ENCODE data around the gene TACSTD2. TPM values are rescaled to one million over a fixed set of nuclear protein-coding genes. Genes with fewer than 3 reads are reported as not detected.

TACSTD2 gene
- total RNA-seq, 1 donor from 2014 or later, result 0.10 TPM

DNA sequence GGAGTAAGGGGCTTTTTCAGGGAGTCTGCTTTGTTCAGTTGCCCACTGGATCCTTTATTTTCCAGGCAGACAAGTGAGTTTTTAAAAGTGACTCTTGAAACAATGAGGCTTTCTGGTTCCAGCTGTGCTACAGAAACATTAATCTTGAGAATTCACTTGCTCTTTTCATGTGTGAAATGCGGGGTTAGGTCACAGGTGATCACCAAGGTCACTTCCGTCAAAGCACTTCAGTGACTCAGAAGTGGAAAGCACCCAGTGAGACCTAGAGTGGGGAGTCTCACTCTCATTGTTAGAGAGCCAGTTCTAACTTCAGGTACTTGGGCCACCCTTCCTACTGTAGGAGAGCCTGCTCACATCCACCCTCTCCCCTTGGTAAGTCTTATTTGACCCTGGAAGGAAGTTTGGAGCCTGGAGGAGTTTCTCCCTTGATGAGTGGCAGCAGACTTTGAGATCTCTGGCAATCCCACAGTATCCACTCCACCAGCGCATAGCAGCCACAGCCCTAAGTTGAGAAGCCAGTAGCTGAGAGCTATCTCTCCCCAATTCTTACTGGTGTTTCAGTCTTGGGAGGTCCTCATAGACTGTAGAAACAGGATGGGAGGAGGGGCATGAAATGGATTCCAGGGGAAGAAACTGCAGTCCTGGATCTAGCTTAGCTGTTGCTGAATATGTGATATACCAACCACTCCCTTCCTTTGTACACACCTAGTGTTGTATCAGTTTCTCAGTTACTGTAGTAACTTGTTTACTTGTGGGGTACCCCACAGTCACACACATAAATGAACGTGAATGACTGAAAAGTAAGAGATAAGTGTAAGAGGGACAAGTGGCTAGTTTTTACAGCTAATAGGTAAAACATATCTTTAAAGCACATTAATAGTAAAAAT is 3.1 kb downstream of the TACSTD2 start:
- no peak overlapping the region for H3K4me3 Mint-ChIP-seq (ENCODE audit: unreplicated experiment)
- no peaks in the 10 kb centered on the region for H3K9me3 Mint-ChIP-seq (ENCODE audit: unreplicated experiment)
- no peak for DNase-seq (ENCODE audit: low spot score)
- TF ChIP-seq, protein P1, sequence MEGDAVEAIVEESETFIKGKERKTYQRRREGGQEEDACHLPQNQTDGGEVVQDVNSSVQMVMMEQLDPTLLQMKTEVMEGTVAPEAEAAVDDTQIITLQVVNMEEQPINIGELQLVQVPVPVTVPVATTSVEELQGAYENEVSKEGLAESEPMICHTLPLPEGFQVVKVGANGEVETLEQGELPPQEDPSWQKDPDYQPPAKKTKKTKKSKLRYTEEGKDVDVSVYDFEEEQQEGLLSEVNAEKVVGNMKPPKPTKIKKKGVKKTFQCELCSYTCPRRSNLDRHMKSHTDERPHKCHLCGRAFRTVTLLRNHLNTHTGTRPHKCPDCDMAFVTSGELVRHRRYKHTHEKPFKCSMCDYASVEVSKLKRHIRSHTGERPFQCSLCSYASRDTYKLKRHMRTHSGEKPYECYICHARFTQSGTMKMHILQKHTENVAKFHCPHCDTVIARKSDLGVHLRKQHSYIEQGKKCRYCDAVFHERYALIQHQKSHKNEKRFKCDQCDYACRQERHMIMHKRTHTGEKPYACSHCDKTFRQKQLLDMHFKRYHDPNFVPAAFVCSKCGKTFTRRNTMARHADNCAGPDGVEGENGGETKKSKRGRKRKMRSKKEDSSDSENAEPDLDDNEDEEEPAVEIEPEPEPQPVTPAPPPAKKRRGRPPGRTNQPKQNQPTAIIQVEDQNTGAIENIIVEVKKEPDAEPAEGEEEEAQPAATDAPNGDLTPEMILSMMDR (IDR thresholded peaks at IDR 0.05; ENCODE audit: unreplicated experiment), result no peak
- H3K36me3 Mint-ChIP-seq (ENCODE audit: low read depth, unreplicated experiment), result no peaks in the 10 kb centered on the region
- peaks cover 15% of the 10 kb centered on the region for H3K27me3 Mint-ChIP-seq (ENCODE audit: unreplicated experiment)
- H3K27ac Mint-ChIP-seq (ENCODE audit: unreplicated experiment), result no peak overlapping the region
- peaks cover 8% of the 10 kb centered on the region for H3K4me1 Mint-ChIP-seq (ENCODE audit: unreplicated experiment)

DNA sequence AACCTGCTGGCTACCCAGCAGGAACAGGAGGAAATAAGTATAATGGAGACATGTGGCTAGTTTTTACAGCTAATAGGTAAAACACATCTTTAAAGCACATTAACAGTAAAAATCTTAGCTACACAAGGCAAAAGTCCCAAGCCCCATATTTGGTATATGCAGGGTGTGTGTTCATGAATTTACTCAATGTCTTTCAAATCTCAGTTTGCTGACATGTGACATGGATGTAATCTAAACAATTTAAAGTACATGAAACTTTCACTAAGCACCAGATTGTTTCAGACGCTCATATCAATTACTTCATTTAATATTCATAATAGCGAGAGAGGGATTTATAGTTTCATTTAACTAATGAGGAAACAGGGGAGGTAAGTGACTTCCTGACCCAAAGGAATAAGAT is 3.9 kb downstream of the TACSTD2 start:
- Mint-ChIP-seq H3K4me1 (ENCODE audit: unreplicated experiment) (peaks cover 8% of the 10 kb centered on the region), H3K27ac (ENCODE audit: unreplicated experiment) (no peak overlapping the region), H3K9me3 (ENCODE audit: unreplicated experiment) (no peaks in the 10 kb centered on the region), H3K4me3 (ENCODE audit: unreplicated experiment) (no peak overlapping the region), H3K27me3 (ENCODE audit: unreplicated experiment) (peaks cover 14% of the 10 kb centered on the region), H3K36me3 (ENCODE audit: low read depth, unreplicated experiment) (no peaks in the 10 kb centered on the region)
- DNase-seq (ENCODE audit: low spot score), result no peak
- TF ChIP-seq, protein P1 (IDR thresholded peaks at IDR 0.05; ENCODE audit: unreplicated experiment), result no peak

DNA sequence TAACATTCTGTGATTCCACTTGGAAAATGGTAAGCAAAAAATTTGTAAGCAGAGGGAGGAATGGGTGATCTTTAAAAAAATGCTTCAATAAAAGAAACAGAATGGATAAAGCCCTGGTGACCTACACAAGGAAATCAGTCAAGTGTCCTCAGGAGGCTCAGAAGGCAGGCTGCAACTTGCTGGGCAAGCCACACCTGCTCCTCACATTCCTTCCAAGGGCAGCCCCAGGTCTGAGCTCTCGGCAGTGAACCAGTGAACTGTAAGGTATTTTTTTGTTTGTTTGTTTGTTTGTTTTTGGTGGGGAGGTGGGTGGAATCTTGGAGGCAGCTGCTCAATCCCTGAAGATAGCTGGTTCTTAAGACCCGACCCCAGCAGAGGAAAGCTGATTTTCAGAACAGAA is 4.4 kb downstream of the TACSTD2 start:
- TF ChIP-seq, protein P1 (IDR thresholded peaks at IDR 0.05; ENCODE audit: unreplicated experiment), result no peak
- Mint-ChIP-seq H3K4me1 (ENCODE audit: unreplicated experiment) (peaks cover 8% of the 10 kb centered on the region), H3K27me3 (ENCODE audit: unreplicated experiment) (peaks cover 14% of the 10 kb centered on the region), H3K36me3 (ENCODE audit: low read depth, unreplicated experiment) (no peaks in the 10 kb centered on the region), H3K27ac (ENCODE audit: unreplicated experiment) (no peak overlapping the region), H3K9me3 (ENCODE audit: unreplicated experiment) (no peaks in the 10 kb centered on the region), H3K4me3 (ENCODE audit: unreplicated experiment) (no peak overlapping the region)
- DNase-seq (ENCODE audit: low spot score), result no peak

DNA sequence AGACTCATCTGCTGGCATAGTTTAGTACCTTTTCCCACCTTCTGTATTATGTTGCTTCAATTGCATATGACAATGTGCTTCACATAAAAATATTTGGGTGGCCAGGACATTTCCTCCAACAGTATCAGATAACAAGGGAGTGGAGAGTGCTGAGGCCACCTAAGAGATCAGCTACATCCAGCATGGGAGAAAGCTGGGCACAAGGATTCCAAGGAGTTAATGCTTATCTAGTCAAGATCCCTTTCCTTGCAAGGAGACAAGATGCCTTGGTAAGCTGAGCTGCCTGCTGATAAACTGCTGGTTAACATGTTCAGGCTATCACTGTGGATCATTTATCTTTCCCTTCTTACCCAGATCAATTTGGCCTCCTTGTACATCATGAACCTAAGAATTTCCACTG is 5.4 kb downstream of the TACSTD2 start:
- Mint-ChIP-seq H3K36me3 (ENCODE audit: low read depth, unreplicated experiment) (no peaks in the 10 kb centered on the region), H3K4me1 (ENCODE audit: unreplicated experiment) (peaks cover 4% of the 10 kb centered on the region), H3K4me3 (ENCODE audit: unreplicated experiment) (no peak overlapping the region)

DNA sequence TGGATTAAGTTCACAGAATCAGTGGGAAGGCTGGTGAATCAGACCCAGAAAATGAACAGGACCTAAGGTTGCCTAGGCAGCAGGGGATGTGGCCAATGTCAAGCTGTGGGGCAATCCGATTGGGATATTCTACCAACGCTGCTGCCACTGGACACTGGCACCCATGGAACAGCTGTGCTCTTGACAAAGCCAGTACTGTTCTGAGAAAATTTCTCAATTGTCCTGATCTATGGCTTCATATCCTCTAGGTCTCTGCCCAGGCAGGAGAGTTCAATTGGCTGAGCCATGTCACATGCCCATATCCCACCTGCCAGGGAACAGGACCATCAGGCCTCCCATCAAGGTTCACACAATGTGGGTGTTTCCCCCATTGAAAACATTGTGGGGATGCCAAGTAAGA is 6.2 kb downstream of the TACSTD2 start:
- no peaks in the 10 kb centered on the region for H3K36me3 Mint-ChIP-seq (ENCODE audit: low read depth, unreplicated experiment)
- DNase-seq (ENCODE audit: low spot score), result no peak
- no peak overlapping the region for H3K27ac Mint-ChIP-seq (ENCODE audit: unreplicated experiment)

More for the DNA sequence above, 5.4 kb downstream of the TACSTD2 start:
- TF ChIP-seq, protein P1 (IDR thresholded peaks at IDR 0.05; ENCODE audit: unreplicated experiment), result no peak
- DNase-seq (ENCODE audit: low spot score), result no peak
- no peak overlapping the region for H3K27ac Mint-ChIP-seq (ENCODE audit: unreplicated experiment)
- H3K9me3 Mint-ChIP-seq (ENCODE audit: unreplicated experiment), result no peaks in the 10 kb centered on the region
- H3K27me3 Mint-ChIP-seq (ENCODE audit: unreplicated experiment), result peaks cover 9% of the 10 kb centered on the region

More for the DNA sequence above, 6.2 kb downstream of the TACSTD2 start:
- Mint-ChIP-seq H3K9me3 (ENCODE audit: unreplicated experiment) (no peaks in the 10 kb centered on the region), H3K4me1 (ENCODE audit: unreplicated experiment) (peaks cover 4% of the 10 kb centered on the region), H3K4me3 (ENCODE audit: unreplicated experiment) (no peak overlapping the region), H3K27me3 (ENCODE audit: unreplicated experiment) (peaks cover 4% of the 10 kb centered on the region)
- TF ChIP-seq, protein P1 (IDR thresholded peaks at IDR 0.05; ENCODE audit: unreplicated experiment), result no peak

Data from endothelial cell (in vitro differentiated cells).